HG03565 (cell line): ENCODE measurements around the gene UNC5C.

Experiments used
- ATAC-seq: cut with Tn5 transposase; IDR thresholded peaks from one replicate; pipeline ENCODE4 v1.9.1; 2021; ENCODE audit warnings: mild to moderate bottlenecking, moderate library complexity; ENCODE audit not compliant: unreplicated experiment

The UNC5C gene

DNA sequence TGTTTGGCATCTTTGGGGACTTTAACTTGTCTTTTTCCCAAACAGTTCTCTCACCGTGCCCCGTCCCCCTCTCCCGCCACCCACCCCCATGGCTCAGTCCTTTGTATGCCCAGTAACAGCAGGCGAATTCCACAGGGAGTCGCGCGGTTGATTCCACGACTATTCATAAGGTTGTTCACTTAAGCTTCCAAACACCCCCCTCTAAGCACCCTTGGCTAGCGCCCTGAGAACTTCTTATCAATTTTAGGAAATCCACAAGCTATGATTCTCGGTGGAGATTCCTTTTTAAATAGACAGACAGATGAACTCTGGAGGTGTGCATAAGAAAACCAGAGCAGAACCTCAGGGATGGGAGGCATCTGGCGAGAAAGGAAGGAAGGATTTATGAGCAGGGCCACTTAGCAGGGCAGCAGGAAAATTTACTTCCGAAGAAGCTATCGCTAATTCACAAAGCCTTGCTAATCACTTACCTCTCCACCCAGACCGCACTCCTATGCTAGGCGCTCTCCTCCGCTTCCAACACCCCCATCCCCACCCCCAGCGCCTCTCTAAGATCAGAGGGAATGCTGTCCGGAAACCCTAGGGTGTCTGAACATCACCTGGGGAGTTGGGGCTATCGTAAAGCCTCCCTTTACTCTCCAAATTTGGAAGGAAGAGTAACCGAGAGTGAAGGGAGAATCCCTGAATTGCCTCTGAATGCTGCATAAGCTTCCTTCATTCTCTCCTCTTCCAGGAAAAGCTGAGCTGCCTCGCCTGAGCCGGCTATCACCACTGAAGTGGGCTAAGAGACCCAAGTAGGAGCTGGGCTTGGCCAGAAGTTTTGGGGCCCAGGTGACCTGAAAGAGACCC, 1.7 kb downstream of the UNC5C start:
- no peak for ATAC-seq

DNA sequence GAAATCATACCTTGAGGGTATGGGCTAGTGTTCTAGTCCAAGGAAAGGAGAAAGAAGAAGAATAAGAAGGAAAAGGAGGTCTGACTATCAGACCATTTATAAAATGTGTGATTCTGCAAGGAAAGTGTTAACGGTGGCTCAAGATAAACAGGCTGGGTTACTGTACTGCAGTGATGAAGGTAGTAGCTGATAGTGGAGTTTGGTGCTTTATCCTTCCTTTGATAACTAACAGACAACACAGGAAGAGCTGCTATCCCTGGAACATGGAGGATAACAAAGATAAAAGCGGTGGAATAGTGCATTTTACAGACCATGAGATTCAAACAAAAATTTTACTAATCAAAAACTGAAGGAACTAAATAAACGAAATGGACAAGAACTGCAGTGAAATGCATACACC, 2.6 kb downstream of the UNC5C start:
- ATAC-seq = no peak

DNA sequence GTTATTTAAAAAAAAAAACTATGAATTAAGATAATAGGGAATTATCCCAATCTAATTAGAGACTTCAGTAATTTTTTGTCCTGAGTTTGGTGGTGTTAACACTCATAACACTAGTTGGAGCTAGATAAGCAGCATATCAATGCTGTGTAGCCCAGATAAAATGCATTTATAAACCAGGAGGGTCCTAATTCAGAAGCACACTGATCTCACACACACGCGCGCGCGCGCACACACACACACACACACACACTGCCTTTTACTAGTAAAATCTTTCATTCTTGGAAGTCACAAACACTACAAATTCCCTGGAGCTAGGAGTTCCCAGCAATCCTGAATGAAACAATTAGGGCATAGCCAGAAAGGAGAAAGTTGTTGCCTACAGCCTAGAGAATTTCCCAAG, 3.2 kb downstream of the UNC5C start:
- no peak for ATAC-seq

DNA sequence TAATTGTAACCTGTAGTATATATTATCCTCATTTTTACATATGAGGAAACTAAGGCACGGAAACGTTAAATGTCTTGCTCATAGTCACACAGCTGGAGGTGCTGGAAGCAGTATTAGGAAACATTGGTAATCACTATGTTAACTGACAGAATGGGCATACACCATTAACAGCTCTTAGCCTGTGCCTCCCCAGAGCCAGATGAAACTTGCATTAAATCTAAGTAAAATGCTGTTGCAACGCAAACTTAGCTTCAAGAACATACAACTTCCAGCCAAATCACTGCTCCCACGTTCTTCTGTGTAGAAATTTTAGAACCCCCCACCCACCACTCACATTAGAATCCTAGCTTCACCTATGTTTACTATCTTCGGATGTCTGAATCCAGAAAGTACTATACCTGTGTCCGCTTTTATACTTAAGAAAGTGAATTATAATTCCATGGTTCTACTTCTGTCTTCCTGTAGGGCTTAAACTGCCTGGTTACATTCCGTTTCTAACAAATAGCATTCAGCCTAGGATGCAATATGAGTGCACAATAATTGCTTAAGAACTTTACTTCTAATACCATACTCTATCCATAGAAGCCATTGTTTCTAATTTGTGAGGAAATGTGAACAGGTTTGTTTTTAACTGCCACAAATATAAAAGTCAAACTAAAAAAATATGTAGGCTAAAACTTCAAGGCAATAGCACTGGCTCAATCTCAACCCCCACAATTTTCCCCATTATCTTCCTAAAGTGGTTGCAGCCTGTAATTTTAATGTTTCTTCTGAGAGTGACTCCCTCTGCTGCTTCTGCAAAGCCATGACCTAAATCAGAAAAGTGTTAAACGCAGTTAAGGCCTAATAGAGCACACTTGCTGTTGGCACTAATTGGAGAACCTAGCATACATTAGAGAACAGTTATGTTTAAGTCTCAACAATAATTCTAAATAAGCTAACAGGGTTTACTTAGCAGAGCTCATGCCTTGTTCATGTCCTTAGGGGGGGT, 4.4 kb downstream of the UNC5C start:
- ATAC-seq = no peak

DNA sequence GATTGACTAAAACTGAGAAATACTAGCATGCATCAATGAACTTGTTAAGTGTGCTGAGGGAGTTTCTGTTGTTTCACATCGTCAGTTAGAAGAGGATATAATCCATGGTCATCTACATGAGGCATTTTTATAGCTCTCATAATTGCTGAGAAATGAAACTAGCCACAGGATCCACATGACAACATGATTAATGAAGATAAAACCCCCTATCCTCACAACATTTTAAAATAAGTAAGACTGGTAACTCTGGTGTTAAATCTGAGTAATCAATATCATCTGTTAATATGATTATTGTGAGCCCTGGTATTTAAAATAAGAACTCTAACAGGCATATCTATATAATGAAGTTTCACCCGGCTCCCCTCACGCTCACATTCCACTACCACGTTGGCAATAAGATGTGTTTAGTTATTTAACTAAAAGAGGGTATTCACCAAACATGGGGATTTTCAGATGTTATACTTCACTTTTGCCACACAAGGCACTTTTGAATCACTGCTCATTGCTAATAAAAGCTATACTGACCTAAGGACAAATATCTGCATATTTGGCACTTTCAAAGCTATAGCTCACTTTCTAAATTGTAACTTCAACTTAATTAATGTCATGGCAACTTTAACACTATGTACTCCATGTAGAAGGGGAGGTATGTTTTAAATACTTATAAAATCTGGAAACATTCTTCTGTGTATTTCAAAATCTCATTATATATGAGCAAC, 6.7 kb downstream of the UNC5C start:
- peak; percentile 89 for ATAC-seq

DNA sequence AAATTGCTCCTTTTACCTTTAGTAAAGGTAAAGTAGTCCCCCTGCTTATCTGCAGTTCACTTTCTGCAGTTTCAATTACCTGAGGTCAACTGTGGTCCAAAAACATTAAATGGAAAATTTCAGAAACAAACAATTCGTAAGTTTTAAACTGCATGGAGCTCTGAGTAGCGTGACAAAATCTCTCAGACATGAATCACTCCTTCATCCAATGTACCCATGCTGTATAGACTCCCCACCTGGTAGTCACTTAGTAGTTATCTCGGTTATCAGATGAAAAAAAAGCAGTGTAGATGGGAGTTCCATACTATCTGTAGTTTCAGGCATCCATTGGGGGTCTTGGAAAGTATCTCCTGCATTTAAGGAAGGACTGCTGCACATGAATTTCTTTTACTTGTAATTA, 7.7 kb downstream of the UNC5C start:
- no peak for ATAC-seq

DNA sequence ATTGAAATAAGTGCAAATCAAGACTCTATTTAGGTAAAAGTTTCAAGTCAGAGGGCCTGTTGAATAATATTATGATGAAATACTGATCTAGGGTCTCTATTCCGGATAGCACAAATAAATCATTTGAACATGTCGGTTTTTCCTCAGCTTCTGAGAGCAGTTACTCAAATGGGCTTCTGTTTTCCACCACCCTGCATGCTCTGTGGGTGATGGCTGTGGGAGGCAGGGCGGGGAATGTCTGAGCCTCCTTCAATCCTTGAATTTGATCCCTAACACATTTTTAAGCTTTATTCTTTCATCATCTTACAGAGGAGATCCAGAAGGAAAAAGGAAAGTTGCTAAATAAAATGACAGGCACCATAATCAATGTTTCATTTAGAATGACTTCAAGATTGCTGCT, 8.5 kb downstream of the UNC5C start:
- ATAC-seq = no peak

DNA sequence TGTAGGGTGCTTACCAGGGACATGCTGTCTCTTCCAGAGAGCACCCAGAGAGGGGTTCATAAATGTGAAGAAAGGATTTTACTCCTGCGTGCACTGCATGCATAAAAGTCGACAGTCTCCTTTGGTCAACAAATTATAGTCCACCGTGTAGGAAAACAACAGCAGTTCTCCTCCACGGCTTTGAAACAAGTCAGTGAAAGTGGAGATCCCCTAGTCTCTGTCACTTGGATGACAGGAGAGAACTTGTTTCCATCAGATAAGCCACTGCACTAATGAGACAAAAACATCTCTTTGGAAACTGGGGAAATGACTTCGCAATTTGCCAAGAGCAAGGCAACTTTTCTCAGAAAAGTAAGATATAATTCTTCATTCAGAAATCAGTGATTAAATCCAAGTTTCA, 9.7 kb downstream of the UNC5C start:
- no peak for ATAC-seq

DNA sequence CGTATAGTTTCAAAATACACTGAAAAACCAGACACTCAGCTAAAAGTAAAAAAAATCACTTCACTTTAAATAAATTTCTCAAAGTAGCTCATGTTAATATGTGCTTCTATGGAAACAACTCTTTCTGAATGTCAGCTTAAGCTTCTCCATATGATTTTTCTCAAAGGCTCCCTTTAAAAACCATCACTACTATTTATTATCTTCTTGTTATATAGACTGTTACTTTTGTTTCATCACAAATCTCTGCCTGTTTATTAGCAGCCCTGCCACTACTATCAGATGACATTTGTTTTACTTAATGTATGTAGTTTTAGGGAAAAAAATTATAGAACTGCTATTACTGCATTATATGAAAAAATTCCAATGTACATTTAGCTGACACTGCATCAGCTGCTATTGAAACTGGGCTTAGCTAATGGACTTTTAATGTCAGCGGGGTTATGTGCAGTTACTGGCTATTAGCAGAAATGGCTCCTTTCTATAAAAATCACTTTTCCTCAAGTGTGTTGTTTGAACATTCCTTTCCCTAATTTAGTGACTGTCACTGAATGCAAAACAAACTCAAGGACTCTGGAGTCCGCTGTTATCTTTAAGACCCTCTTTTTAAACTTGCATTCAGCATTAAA, 10.8 kb downstream of the UNC5C start:
- ATAC-seq = no peak

DNA sequence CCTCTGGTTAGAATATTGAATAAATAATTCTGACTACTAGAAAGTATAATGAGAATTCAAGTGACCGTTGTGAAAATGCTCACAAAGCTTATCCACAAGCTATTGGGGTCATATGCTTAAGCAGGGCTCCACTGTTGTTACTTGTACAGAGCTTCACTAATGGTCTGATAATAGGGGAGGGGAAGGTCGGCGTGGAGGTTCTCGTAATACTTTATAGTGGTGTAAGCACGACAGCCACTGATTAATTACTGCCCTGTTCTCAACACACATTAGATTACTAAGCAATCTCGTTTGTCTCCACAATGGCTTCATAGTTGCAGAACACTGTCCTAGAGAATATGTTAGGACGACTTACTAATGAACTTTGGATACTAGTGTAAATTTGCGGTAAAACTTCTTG, 11.6 kb downstream of the UNC5C start:
- ATAC-seq = no peak

DNA sequence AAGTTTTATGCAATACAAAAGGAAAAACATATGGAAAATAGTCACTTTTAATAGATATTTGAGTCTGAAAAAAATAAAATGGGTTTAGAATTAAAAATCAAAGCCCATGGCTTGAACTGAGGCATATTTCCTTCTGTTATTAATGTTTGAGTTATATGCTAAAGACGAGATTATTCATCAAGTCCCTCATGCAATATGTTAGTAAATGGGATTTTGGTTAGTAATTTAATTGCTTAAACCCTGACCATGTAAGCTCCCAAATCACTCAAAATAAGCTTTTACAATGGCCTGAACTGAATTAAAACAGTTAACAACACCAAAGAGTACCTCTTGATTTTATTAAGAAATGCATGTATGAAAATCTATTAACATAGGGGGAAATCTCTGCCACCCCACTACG, 12.1 kb downstream of the UNC5C start:
- ATAC-seq = no peak

DNA sequence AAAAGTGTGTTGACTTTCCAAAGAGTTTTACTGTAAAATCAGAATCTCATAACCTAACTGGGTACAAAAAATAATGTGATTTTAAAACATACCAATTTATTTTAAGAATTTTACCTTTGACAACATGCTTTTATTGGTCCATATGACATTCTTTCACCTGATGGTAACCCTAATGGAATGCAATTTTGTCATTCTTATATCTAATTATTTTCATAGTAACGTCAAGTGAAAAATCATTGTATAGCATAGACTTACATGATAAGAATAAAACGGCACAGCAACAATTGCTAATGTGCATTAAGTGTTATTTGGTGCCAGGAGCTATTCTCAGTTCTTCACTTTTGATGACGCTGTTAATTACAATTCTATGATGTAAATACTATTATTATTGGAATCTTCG, 13.6 kb downstream of the UNC5C start:
- ATAC-seq = no peak

DNA sequence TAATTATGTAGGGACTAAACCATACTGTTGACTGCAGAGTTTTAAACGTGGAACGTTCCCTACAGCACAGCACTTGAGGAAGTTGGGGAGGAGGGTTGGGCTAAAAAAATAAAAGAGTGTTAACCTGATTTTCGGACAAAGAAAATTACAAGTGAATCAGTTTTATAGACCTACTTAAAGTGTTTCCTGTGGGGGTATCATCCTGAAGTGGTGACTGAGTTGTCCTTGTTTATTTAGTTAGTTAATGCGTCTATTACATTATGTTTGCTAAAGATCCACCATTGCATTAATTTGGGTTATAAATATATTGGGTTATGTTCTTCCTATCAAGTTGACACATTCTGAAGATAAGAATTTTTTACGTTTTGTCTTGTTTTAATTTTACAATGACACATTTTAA, 14.7 kb downstream of the UNC5C start:
- ATAC-seq = no peak

DNA sequence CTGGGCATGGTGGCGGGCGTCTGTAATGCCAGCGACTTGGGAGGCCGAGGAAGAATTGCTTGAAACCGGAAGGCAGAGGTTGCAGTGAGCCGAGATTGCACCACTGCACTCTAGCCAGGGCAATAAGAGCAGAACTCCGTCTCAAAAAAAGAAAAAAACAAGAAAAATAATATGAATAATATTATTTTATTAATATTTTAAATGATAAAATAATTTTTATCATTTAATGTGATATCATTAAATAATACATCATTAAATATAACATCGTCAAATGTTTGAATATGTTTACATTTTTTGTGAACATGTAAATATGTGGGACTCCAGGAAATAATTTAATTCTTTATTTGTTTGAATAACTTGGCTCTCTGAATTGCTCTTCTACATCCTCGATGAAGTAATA, 15.5 kb downstream of the UNC5C start:
- no peak for ATAC-seq

DNA sequence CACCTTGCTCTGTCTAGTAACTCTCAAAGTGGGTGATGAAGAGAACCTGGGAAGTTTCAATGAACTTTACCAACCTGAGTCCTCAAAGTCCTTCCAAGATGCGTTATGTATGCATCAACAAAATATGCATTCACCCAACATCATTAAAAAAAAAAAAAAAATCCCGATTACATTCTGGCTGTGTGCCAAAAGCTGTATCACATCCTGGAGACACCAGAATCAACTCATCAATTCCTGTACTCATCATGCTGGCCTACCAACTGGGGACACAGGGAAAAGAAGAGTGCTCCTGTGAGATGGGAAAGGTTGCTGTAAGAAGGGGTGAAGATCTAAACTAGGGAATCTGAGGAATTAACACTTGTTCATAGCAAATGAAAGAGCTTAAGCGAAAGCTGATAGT, 16.5 kb downstream of the UNC5C start:
- ATAC-seq = no peak

DNA sequence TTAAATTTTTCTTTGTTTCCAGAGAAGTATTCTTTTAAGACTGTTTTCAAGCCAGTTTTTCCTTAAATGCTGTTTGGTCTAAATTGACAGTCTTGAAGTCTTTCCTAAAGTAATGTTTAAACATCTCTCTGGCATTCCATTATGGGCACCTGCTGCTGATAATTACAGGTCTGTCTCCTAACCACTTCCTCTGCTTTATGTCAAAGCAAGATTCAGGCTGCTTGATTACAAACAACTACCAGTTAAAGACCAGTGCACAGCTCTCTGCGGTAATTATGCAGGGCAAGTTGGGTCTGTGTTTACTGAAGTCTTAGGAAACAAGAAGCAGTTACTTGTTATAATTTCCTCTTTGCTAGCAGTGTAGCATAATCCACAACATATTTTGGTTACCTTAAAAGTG, 17.6 kb downstream of the UNC5C start:
- no peak for ATAC-seq

DNA sequence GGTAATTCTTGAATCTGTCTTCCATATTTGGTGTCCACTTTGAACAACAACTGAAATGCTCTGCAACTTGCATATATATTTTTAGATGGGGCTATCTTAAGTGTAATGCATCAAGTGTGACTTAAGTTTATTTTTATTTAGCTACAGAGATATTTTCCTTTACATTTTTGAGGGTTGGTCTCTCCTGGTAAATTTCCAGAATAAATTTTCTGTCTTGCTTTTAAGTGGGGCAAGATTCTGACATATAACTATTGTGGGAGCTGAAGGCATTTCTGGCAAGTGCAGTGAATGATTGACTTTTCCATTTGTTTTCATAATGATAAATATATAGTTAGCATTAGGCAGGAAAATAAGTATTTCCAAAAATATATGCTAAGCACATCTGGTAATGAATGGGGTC, 18.8 kb downstream of the UNC5C start:
- no peak for ATAC-seq

DNA sequence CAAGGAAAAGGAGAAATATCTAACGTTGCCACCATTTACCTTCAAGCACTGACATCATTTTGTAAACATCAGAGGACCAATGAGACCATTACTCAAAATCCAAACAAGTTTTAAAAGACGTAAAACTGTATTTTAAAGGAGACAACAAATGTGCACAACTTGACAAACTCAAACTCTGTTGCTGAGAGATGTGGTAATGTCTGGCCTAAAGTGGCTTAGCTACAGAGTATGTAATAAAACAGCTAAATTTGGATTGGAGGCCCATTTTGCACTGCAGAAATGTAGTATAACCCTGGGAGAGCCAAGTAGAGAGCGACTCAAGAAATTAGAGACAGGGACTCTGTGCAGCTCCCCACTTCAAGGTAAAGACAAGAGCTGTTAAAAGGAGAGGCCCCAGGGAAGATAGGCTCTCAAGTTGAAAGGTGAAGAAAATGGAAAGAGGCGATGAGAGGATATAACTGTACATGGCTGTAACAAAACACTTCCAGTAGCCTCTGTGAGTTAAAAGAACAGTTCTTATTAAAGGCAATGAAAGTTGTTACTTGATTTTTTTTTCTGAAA, 20.3 kb downstream of the UNC5C start:
- no peak for ATAC-seq

DNA sequence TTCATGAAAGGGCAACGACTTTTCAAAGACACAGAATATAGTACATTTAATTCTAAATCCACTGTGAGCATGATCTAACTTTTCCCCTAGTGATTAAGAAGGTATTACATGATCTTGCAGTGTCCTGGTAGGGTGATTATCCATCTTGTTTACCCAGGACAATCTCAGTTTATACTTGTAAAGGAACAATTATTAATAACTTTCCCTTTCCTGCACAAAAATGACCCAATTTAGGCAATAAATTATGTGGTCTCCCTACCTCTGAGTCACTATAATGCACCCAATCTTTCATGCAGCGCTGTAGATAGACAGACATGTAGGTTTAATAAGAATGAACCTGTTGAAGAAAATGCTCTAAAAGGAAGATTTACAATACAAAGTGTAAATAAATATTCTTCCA, 22.7 kb downstream of the UNC5C start:
- ATAC-seq = no peak

DNA sequence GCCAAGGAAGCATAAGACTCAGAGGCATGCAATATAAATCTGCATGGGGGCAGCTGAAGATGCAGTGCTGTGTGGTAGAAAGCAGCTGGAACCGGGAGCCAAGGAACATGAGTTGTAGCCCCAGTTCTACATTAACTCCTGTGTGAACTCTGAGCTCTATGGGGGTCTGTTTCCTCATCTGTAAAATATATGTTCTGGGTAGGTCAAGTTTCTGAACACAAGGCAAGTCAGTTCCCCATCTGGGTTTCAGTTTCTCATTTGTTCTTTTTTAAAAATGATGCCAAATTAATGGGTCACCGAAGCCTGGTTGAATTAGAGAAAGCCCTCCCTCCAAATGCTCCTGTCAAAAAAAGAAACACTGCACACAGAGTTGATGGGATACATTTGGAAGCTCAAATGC, 24.0 kb downstream of the UNC5C start:
- no peak for ATAC-seq

DNA sequence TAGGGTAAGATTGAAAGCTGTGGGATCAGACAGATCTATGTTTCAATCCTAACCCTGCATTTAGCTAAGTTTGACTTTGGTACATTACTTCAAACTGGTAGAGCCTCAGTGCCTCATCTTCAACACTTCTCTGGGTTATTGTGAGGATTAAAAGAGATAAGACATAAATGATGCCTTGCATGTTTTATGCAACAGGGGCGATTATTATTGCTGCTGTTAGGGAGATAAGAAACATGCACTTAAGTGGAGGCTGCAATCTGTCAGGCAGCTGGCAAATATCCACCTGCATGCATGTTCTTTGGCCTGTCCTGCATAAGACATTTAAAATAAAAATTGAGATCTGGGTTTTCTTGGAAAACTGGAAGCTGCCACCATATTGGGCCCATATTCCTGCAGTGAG, 24.6 kb downstream of the UNC5C start:
- no peak for ATAC-seq
